LHCN-M2 (cell line): ENCODE measurements around the gene CERKL. TPM values are rescaled to one million over a fixed set of nuclear protein-coding genes. Genes with fewer than 3 reads are reported as not detected.

Source experiments
- DNase-seq: peaks from one replicate; pipeline ENCODE4 v3.0.0-alpha.2; 2012; ENCODE audit warnings: low read depth
- total RNA-seq: library from RNA; depleted of rRNA; stranded (reverse); fragments of >200 nt; gene quantifications from 2 replicates; pipeline ENCODE4 v1.2.3, GENCODE V29; 2014; rRNA removed

CERKL gene
- total RNA-seq, 1 experiment from 2014 or later, result 0.17 TPM

DNA sequence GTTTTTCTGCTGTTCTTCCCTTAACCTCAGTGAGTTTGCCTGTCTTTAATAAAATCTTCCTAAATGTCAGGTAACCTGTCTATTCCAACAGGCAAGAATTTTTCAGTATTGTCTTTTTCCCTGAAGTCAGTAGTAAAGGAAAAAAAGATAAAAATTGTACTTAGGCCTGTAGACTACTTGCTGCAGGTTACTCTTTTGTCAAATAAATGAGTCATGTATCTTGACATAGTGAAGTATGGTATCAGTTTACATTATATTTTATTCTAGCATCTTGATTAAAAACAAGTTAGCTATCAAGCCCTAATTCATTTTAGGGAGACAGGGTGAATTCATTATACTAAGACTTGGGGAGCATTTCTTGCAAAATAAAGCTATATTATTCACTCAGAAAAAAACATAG lies 139.9 kb downstream of the CERKL start:
- DNase-seq, result no peak

DNA sequence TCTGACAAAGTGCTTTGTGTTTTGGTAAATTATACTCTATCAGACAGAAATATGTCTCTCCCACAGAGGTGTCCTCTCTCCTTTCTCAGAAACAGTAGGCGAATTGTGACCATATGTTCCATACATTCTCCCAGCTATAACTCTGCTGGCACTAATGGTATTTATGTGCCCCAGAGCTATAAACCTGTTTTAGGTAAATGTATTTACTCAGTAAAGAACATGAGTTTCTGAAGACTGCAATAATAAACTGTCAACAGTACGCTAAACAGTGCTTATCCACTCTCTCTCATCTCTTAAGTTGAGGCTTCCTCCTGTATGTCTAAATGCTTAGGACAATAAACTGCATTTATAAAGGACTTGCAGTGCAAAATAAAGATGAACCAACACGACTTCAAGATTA lies 141.2 kb downstream of the CERKL start:
- no peak for DNase-seq

DNA sequence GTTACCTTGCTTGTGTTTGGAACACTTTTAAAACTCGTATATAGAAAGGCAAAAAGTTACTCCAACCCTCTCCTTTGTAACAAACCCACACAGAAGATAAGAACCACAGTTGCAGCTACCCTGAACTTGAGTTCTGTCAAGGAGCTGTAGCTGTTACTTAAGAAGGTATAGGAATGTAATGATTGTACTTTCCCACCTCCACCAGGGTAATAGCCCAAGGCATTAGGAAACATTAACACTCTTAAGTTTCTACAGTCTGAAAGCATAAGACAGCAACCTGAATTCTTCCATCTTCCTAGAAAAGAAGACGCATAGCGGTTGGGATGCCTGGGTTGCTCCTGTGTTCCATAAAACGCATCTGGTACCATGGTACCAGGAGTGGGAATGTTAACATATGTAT lies 156.7 kb downstream of the CERKL start:
- no peak for DNase-seq

DNA sequence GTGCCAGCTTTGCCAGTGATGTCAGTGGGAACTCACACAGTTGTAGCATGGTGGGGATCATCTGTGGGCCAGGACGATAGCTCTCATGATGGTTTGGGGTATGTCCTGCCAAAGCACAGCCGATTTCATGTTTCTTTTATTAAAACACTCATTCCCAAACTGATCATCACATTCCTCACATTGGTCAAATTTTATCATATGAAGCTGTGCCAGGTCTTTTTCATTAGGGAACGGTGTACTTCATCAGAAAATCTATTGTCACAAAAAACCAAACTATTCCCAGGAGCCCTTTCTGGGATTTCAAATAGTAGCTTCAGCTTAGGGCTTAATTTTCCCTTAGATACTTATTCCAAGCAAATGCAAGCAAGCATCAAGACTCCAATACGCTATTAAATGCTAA lies 157.7 kb downstream of the CERKL start:
- no peak for DNase-seq

Other genes with a start within 250 kb of the CERKL start
- gene ITGA4, start 199.7 kb downstream of the CERKL start, total RNA-seq, result 18.9 and 19.2 TPM in 2 replicates
- not detected in 2 replicates for gene NEUROD1, start 23.4 kb upstream of the CERKL start, total RNA-seq
- 83.0 and 99.6 TPM in 2 replicates for gene ITPRID2, start 234.6 kb upstream of the CERKL start, total RNA-seq